ENCODE measurements around the gene COL25A1. TPM values are rescaled to one million over a fixed set of nuclear protein-coding genes. Genes with fewer than 3 reads are reported as not detected.
"Not testable (repeated sequence)": the region's sequence is repeated elsewhere in the genome, so short reads cannot be mapped to it uniquely, and the experiment has no call there.

Gene COL25A1
- polyA plus RNA-seq, 1 donor: 9.5 TPM

DNA sequence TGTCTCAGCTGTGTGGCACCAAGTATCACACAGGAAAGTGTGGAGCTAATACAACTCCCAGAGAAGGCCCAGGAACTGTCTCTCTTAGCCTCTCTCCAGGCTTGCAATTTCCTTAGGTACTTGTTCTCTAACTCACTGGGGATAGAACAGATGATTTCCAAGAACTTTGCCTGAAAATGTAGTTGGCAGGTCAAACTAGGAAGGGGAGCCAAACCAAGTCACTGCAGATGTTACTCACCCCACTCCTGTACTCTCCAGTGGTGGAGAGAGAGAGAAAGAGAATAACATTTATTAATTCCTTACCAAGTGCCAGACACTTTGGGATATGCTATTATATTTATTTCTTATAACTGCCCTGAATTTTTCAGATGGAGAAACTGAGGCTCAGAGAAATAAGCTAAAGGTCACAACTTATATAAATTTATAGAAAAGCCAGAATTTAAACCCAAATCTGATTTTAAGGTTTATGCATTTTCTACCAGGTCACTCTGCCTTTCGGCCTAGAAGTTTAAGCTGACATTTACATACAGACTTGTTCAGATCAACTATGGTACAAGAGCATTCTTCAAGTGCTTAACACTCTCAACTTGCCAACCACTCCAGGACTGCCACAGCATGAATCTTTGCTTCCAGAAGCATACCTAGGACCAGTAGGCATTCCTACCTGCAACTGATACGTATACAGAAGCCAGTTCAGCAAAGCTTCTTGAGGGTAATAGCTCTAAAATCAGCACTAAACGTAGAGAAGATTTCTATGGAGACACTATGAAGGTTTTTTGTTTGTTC lies 291.0 kb downstream of the COL25A1 start:
- DNase-seq (ENCODE audit: low read depth): peak; percentile 64

DNA sequence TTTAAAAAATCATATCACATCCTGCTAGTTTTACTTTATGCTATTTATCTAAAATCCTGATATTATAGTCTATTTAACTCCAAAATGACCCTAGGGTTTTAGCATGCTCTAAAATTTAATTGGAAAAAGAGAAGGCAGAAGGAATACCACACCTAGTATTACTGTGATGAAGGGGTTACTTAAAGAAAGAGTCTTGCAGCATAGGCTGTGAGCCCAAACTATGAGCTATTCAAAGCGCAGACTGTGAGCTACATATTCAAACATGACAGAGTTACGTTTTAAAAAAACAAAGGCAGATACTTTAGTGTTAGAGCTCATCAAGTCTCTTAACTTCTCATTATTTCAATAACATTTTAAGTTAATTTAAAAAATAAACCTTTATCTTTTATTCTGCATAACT lies 291.9 kb downstream of the COL25A1 start:
- peak; percentile 20 for DNase-seq (ENCODE audit: low read depth)

DNA sequence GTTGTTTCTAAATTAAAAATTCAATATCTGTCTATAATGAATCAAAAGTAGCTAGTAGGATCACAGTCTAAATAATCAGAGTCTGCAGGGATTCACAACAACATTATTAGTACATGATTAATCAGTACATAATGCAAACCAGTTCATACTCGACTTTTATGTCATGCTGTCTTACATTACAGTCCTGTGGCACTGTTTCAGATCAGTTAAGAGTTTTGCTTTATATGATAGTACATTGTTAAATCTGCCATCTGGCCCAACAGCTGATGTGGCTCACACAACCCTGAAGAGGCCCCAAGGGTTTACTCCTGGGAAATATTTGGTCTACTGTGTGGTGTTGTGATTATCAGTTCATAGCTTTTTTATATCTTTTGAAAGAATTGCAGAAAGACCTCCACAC lies 292.5 kb downstream of the COL25A1 start:
- no peak for DNase-seq (ENCODE audit: low read depth)

DNA sequence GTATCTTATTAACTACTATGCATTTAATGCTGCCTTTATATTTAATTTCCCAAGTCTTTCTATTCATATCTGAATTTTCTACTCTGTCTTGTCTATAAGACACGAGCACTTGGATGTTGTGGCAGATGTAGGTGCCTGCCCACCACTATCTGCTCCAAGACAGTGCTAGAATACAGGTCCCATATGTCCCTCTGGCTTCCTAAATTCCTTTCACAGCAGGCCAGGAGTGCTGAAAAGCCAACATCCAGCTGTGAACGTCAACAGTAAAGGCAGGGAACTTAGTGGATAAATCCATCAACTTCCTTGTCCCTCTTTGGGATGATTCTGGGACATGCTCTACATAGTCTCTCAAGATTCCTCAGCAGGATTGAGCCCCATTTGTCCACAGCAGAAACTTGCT lies 294.5 kb downstream of the COL25A1 start:
- no peak for DNase-seq (ENCODE audit: low read depth)

DNA sequence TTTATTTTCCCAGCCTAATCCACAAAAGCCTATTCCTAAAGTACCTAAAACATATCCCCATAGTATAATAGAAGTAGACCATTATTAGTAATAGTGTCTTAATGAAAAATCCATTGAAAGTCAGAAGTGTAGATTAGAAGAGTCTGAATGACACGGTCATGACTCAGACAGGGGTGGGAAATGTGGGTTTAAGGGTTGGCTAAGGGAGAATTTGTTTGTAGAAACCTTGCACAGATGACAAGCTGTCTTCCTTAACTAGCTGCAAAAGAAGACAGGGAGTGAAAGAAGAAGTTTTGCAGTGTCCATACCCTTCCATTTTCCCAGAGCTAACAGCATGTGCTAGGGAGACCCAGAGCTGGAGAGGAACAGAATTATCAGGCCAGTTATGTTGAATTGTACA lies 296.9 kb downstream of the COL25A1 start:
- DNase-seq (ENCODE audit: low read depth): no peak

DNA sequence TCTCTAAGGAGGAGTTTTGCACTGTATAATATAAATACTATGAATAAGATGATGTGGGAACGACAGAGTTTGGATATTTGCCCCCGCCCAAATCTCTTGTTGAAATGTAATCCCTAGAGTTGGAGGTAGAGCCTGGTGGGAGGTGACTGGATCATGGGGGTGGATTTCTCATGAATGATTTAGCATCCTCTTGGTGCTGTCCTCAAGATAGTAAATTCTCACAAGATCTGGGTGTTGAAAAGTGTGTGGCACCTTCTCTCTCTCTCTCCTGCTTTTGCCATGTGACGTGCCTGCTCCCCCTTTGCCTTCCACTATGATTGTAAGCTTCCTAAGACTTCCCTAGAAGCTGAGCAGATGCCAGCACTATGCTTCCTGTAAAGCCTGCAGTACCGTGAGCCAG lies 298.0 kb downstream of the COL25A1 start:
- no peak for DNase-seq (ENCODE audit: low read depth)

DNA sequence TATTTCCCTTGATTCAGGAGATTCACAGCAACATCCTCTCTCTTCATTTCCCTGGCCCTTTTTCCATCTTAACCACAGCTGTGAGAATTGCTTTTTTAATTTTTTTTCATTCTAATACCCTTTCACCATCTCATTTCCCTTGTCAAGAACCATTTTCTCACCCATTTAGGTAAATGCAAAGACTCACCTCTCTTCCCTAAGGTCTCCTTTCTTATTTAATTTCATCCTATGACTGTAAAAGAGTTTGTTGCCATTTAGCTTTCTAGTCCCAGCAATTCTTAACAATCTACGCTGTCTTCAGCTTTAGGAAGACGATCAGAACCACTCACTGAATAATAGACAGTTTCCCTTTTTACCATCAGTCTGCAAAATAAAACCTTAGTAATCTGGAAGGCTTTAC lies 298.5 kb downstream of the COL25A1 start:
- DNase-seq (ENCODE audit: low read depth): no peak

DNA sequence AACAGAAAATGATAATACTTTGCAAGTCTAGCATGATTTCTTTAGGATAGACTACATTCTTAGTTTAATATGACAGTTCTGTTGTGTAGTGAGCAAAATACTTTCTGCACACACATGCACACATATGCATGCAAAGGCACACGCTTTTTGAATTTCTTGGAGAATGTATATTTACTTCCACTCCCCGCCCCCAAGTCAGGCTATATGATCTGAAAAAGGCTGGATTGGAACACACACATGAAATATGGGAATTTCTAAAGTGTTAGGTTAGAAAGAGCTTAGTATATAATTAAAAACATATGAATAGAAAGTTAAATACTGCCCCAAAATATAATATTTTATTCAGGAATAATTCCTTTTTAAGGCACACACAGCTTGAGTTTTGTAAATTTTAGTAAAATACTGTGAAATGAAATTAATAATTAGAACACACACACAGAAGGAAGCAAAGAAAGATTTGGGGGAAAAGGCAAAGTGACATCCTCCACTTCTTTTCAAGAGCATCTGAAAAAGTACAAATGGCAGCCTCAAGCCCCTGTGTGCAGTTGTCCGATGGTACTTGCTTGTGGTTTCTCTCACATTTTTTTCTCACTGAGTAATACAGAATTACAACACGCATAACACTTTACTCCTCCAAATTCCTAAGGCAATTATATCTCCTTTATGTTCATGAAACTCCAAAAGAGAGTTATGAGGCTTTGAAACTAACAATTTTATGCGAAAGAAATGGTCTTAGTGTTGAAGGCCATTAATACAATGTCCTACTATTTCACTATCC lies 310.7 kb downstream of the COL25A1 start:
- no peak for DNase-seq (ENCODE audit: low read depth)

DNA sequence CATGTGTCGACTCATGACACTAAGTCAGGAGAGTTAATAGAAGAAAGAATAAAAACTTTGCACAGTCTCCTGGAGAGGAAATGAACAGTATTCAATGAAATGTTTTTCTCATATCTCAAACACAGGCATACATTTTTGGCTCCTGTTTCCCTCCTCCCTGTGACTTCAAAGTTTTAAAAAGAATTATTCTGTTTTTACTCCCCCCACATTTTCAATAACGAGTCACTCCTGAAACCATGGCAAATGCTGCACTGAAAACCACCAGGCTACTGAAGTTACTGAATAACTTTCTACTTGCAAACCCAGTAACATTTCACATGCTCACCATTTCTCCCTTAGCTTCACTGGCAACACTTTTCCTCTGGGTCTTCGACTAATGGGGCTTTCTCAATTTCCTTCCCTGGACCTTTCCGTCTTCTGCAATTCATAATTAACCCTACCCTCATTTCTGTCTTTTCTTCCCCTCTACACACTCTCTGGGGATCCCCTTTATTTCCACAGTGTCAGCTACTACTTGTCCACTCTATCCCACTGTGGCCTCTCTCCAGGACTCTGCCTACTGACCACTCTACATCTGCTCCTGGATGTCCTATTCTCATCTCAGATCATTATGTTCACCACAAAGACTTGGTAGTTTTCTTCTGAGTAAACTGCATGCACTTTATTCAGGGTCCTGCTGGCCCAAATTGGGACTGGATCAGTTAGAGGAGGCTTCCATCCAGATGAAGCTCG lies 313.8 kb downstream of the COL25A1 start:
- no peak for DNase-seq (ENCODE audit: low read depth)

DNA sequence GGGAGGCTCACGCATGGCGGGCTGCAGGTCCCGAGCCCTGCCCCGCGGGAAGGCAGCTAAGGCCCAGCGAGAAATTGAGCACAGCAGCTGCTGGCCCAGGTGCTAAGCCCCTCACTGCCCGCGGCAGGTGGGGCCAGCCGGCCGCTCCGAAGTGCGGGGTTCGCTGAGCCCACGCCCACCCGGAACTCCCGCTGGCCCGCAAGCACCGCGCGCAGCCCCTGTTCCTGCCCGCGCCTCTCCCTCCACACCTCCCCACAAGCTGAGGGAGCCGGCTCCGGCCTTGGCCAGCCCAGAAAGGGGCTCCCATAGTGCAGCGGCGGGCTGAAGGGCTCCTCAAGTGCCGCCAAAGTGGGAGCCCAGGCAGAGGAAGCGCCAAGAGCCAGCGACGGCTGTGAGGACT lies 318.0 kb downstream of the COL25A1 start:
- DNase-seq (ENCODE audit: low read depth): not testable (repeated sequence)

DNA sequence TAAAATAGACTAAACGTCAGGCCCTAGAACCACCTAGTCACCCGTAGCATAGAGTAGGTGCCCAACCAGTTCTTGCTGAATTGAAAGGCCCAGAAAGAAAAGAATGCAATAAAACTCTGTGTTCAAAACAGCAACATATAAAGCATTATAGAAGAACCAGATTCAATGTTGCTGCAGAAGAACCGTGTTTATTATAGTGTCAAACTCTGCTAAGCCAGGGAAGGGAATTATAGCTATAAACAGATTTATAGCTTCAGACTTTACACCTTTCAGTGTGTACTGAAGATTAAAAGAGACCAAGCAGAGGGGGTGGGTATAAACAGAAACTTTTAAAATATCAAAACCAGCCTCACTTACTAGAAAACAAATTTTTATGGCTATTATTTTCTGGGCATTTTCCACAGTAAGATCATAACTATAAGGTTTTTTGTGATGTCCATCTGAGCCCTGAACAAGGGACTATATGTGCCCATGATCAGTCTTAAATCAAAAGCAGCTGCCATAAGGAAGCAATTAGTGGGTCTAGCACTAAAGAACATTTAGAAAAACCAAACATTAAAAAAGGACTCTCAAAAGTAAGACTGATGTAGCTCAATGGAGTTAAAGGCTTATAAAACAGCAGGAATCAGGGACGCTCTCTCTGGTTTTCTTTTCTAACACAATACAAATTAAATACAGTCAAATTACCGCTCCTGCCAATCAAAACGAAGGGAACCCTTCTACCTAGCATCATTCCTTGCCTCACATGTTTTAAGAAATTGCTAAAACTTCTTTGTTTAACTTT lies 319.9 kb downstream of the COL25A1 start:
- no peak for DNase-seq (ENCODE audit: low read depth)

DNA sequence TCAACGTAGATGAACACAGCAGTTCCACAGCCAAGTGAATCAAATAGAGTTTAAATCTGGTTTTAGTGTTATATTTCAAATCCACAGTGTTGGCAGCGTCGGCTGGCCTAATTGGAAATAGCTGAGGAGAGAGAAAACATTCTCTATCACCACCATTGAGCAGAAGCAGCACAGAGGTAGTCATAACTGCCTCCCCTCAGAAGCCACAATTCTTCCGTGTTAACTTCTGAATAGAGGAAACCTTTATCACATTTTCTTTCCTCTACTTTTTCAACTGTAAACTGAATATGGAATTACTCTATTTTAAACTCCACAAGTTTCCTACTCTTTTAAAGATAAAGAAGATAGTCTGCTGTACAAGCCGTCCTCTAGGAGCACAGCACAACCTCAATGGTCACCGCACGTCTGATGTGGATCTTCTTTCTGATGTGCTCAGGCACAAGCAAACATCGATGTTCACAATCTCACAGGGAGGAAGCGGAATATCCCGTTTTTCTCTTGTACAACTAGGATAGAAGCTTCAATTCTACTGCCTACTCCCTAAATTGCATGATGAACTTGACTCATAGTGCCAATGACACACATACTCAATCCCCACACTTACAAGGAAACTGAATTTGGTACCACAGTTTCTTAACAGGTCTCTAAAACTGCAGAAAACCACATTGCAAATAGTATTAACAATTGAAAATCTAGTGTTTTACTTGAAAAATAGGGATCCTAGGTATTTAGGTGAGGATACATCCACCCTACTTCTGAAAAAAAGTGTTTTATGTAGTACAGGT lies 321.8 kb downstream of the COL25A1 start:
- DNase-seq (ENCODE audit: low read depth): no peak

DNA sequence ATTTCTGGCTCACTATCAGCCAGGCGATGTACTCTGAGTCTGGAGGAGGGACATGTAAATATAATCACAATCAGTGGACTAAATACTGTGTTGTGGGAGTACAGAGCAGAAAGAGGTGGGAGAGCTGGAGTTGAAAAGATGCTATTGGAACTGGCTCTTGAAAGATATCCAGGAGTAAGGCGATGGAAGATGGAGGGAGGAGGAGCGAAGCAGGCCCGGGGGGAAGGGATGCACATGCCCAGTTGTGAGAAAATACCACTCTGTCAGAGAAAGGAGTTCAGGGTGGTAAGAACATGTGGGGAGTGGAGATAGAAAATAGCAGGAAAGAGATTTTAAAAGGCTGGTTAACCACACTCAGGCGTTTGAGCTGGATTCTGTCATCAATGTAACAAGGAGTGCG lies 322.7 kb downstream of the COL25A1 start:
- no peak for DNase-seq (ENCODE audit: low read depth)

DNA sequence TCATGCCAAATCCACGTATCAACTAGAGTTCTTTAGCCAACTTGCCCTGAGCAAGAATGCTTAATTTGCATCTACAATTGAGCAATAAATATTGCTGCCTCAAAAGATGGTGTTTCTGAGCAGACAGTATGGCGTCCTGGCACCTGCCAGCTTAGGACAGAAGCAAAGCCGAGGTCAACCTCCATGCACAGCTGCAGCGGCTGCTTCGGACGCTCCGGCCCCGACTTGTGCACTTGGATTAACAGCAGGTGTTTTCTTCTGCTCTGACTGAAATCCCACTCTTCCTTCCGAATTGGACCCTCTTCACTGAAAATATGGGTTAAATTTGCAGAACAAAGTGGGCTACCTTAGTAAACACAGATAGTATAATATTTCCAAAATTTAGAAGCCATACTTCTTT lies 324.4 kb downstream of the COL25A1 start:
- DNase-seq (ENCODE audit: low read depth): no peak

DNA sequence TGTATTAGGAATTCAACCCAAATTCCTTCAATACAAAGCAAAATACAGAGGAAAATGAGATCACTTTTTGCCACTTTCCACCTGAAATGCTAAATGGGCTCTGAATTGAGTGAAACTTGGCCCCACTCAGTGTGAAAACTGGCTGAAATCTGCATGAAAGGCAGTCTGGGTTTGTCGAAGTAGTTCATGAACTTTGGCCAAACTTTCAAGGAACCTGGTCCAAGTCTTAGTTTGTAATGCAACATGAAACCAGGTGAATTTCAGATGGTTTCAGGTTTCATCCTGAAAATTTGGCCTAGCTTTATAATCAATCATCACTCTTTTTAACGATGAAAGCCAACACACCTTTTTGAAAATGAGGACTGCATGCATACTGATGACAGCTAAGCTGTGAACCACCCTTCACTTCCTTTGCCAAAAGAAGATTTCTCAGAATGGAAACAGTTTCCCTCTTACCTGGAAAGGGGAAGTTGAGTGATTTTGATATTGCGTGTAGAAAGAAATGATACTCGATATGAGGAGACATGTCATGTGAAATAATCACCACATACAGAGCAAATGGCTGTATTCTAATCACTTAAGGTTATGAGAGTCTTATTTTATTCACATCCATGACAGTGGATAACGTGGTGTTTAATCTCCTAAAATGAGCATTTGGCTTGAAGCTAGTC lies 329.7 kb downstream of the COL25A1 start:
- no peak for DNase-seq (ENCODE audit: low read depth)

DNA sequence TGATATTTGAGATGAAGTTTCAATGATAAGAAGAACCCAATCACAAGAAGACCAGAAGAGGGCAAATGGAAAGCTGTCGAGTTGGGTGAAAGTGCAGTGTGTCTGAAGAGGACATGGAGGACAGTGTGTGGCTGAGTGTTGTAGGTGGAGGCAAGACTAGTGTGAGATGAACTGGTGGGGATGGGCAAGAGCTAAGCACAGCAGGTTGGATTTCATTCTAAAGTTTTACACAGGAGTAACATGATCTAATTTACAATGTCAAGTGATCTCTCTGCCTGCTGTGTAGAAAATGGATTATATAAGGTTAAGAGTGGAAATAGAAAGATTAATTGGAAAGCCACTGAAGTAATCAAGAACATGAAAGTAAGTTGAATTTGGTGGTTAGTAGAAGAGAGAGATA lies 331.0 kb downstream of the COL25A1 start:
- DNase-seq (ENCODE audit: low read depth): no peak

DNA sequence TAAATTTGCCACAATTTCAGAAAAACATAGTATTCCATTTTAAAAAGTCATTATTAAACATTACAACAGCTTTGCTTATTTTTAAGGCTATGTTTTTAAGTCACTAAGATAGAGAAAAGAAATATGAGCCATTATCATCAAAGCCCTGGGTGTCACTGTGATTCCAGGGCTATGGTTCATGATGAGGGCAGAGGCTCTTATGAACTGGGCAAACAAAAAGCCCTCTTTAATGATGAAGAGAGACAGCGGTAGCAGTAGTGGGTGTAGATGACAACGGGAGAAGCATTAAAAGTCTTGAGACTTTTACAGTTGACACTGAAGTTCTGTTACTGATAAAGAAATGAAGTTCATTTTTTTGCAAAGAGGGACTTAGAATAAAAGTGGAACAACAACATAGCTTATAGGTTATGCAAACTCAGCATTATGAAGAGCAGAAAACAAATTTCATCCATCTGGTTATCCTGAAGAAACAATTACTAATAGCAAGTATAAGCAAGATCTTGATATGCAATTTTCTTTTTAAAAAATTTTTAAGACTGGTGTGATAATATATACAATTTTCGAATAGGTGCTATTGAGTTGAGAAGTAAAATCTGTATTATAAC lies 336.9 kb downstream of the COL25A1 start:
- DNase-seq (ENCODE audit: low read depth): no peak

DNA sequence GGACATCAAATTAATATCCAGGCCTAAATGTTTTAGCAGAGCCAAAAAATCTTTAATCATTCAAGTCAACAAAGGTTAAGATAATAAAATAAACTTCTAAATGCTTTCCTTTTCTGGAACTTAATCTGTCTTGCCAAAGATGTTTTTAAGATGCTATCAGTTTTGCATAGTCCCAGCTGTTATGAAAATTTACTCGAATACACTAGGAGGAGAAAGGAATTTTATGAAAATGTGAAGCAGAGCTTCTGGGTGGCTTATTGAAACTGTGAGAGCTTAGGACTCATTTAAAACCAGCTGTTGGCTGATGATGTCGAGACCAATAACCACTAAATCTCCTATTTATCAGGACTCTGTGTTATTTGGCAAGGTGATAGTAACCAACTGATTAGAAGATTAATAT lies 337.4 kb downstream of the COL25A1 start:
- no peak for DNase-seq (ENCODE audit: low read depth)

DNA sequence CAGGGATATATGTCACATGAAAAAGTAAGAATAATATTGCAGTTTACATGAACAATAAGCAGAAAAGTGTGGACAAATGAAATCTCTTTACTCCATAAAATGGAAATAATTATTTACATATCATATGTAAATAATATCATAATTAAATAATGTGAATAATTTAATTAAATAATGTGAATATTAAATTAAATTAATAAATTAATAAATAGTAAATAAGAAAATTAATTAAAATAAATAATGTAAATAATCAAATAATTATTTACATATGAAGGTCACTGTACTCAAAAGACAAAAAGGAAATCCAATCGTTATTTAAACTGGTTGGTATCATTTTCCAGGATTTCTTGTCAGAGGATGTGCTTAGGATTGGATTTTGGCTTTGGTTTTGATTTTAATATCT lies 338.5 kb downstream of the COL25A1 start:
- no peak for DNase-seq (ENCODE audit: low read depth)

DNA sequence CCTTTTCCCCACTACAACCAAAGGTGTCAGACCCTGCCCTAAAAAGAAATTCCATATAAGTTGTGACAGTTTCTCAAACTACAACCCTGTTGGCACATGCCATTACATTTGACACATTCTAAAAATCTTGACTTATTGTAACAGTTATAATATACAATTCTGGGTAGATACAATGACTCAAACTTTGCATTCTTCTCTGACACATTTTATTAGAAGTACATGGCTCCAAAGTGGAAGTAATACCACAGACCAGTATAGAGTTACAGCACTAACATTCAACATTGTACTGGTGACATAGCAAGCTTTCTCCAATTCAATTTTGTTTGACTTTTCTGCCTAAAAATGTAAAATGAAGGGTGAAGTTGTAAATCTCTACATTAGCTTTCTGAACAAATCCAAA lies 343.0 kb downstream of the COL25A1 start:
- no peak for DNase-seq (ENCODE audit: low read depth)
